Keratinocyte (primary cell): ENCODE results near the gene LRIT2.

Source experiments
- CTCF ChIP-seq, 3 experiments: IDR thresholded peaks in 1 of 3; conservative IDR thresholded peaks in 1 of 3; optimal IDR thresholded peaks in 1 of 3; 2 replicates in 2 of 3; 3 replicates in 1 of 3; pipeline versions ENCODE3 to v1.5.1; 2011; ENCODE audit warnings: low read length in 3 of 3, mild to moderate bottlenecking in 3 of 3, moderate library complexity in 2 of 3, control low read depth in 1 of 3, inconsistent platforms in 1 of 3; ENCODE audit not compliant: insufficient read depth in 2 of 3; ENCODE audit errors: extremely low read depth in 1 of 3
- EZH2 ChIP-seq: IDR thresholded peaks from one replicate; pipeline ENCODE4 v1.6.1; 2012; ENCODE audit warnings: inconsistent platforms, mild to moderate bottlenecking, low read length, moderate library complexity

- TF ChIP-seq CTCF (optimal IDR thresholded peaks at IDR 0.05 in 1 of 3, IDR thresholded peaks at IDR 0.05 in 1 of 3, conservative IDR thresholded peaks at IDR 0.05 in 1 of 3; ENCODE audit: extremely low read depth in 1 of 3, insufficient read depth in 2 of 3, low read length in 3 of 3) (no peak), EZH2 (no peak)
Observed at GRCh38 chr10:84202349-84202748, 23.0 kb downstream of the LRIT2 start.
